ENCODE measurements around the gene WNT3A.

Gene WNT3A

DNA sequence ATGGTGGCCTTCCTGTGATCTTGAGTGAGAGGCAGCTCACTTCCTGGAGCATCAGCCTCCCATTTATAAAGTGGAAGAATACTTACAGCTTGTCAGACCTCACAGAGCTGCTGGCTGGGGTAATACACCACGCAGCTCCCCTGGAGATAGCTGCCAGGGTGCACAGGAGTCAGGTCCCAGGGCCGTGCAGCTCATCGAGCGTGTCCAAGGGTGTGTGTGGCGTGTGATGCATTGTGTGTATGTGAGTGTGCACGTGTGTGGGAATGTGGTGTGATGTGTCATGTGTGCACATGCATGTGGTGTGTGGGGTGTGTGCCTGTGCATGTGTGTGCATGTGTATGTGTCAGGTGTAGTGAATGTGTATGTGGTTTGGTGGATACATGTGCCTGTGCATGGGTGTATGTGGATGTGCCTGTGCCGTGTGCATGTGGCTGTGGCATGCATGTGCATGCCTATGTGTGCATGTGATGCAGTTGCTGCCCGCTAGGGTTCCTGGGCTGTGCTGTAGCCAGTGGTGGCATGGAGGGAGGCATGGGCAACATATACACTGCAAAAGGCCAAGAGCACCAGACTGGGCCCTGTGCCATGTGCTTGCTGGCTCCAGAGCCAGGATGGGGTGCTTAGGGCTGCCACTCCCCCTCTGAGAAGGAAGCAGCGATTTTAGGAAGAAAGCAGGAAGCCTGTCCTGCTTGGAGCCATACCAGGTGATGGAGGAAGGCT is 24.6 kb downstream of the WNT3A start:
- no peak for DNase-seq (ENCODE audit: low read depth)

GRCh38 chr1:228032041-228032440 is 25.2 kb downstream of the WNT3A start:
- DNase-seq (ENCODE audit: low read depth) = no peak

DNA sequence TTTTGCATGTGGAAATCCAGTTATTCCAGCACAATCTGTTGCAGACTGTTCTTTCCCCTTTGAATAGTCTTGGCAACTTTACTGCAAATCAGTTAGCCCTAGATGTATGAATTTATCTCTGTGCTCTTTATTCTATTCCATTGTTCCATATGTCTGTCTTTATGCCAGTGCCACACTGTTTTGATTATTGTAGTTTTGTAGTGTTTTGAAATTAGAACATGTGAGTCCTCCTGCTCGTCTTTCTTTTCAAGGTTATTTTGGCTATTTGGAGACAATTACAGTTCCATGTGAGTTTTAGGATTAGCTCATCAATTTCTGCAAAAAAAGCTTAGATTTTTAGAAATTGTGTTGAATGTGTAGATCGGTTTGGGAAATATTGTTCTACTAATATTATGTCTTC is 26.6 kb downstream of the WNT3A start:
- no peak for DNase-seq (ENCODE audit: low read depth)

DNA sequence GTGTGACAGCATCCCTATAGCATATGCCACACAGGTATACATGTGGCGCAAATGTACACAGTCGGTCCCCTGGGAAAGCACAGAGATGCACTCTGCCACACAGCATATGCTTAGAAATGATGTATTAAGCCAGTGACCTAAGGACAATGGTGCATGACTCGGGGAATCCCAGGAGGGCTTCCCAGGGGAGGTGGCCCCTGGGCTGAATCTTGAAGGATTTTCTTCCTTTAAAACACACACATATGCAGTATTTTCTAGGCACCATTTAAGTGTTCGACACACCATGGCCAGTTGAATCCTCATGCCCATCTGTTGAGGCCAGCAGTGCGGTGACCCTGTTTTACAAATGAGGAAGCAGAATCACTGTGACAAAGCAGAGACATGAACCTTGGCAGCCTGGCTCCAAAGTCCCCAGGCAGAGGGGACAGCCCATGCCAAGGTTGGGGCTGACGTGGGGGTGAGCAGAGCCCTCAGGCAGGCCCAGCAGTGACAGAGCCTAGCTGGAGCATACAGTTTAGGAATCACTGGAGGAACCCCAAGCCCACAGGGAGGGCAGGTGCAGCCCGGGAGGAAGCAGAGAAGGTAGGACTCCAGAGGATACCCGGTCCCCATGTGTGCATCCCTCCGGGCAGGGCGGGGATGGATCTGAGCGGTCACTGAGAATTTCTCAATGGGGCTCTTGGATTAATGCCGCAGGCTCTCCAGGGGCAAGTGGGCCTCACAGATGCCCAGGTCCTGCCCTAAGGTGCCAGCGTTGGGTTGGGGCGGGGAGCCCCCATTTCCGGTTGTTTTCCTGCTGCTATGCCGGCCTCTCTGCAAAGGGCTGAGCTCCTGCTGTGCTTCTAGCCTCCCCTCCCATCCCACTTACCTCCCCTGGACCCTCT is 28.4 kb downstream of the WNT3A start:
- DNase-seq (ENCODE audit: low read depth) = no peak

DNA sequence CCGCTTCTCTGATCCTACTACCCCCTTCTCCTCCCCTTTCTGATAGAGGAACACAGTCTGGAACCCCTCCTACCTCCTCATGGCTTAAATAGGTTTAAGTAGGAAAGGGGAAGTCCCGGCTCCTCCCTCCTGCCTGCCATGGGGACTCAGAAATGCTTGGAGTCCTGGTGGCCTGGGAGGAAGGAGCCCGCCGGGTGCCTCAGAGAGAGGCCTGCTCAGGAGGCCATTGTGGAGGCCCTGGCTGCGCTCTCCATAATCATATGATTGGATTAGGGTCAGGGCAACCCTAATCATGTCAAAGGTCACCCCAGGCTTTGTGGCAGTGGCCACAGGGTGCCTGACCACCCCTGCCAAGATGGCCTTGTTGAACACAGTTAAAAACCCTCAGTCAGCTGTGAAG is 29.0 kb downstream of the WNT3A start:
- DNase-seq (ENCODE audit: low read depth) = no peak

DNA sequence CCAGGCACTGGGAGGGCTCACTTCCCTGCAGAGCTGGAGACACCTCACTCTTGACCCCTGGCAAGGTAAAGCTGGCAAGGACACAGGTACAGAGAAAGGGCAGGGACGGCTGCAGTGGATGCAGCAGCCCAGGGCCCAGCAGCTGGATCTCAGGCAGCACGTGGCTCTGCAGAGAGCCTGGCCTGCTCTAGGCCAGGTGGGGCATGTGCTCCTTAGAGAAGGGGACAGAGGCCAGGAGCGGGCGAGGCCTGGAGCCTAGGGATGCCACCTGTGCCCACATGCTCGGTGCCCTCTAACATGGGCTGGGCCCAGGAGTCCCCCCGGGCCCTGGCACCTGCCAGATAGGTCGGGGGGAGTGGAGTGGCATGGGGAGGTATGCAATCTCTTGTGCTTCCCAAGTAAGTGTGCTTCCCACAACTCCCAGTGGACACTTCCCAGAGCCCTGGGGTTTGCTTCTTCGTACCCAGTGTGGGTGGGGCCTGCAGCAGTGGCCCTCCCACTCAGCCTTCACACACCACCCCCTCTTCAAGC is 30.0 kb downstream of the WNT3A start:
- DNase-seq (ENCODE audit: low read depth) = no peak

GRCh38 chr1:228037401-228038386 is 30.9 kb downstream of the WNT3A start:
- no peak for DNase-seq (ENCODE audit: low read depth)

GRCh38 chr1:228038387-228039005 is 31.7 kb downstream of the WNT3A start:
- no peak for DNase-seq (ENCODE audit: low read depth)

GRCh38 chr1:228039006-228039903 is 32.5 kb downstream of the WNT3A start:
- DNase-seq (ENCODE audit: low read depth) = no peak

DNA sequence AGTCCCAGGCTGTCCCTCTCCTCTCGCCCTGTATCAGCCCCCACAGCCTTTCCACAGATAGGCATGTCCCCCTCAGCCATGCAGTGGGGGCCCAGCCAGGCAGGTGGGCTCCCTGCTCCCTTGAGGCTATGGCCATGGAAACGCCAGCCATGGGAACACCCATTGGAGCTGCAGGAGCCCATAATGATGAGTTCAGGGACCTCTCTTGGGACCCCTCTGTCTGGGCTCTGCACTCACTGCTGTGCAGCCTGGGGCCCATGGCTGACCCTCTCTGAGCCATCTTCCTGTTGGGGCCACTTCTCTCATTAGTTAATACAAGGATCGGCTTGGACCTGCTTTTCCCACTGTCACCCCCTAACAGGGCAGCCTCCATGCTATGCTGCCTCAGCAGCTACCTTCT is 33.2 kb downstream of the WNT3A start:
- DNase-seq (ENCODE audit: low read depth) = no peak

DNA sequence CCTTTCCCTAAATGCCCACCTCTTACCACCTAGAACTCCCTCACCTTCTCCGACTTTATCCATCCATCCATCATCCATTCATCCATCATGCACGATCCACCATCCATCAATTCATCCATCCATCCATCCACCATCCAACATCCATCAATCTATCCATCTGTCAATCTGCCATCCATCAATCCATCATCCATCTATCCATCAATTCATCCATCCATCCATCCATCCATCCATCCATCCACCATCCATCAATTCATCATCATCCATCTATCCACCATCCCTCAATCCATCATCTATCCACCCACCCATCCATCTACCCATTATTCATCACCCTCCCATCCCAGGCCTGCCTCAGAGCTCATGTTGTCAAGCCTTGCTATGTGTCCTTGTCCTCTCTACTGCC is 34.5 kb downstream of the WNT3A start:
- no peak for DNase-seq (ENCODE audit: low read depth)

GRCh38 chr1:228042508-228042907 is 35.7 kb downstream of the WNT3A start:
- DNase-seq (ENCODE audit: low read depth) = no peak

- no peak for DNase-seq (ENCODE audit: low read depth)
Observed at GRCh38 chr1:228043281-228043848, 36.6 kb downstream of the WNT3A start.

DNA sequence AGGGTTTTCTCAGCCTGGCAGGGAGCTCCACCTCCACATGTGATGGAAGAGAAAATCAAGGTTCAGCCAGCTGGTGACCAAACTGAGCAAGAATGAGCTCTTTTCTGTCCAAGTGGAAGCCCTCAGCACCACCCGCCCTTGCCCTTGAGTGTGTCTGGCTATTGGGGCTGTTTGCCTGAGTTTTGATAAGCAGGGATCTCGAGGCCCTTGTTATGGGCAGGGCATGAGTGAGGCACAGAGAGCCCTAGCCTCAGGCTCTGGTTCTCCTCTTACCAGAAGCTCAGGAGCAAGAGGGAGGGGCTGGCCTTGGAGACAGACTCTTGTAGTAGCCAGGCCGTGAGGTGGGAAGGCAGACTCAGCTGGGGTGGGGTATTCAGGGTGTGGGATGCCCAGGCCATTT is 38.2 kb downstream of the WNT3A start:
- no peak for DNase-seq (ENCODE audit: low read depth)

GRCh38 chr1:228045405-228045804 is 38.6 kb downstream of the WNT3A start:
- DNase-seq (ENCODE audit: low read depth) = no peak

- no peak for DNase-seq (ENCODE audit: low read depth)
Observed at GRCh38 chr1:228045871-228046270, 39.1 kb downstream of the WNT3A start.

- no peak for DNase-seq (ENCODE audit: low read depth)
Observed at GRCh38 chr1:228046421-228047182, 39.8 kb downstream of the WNT3A start.

DNA sequence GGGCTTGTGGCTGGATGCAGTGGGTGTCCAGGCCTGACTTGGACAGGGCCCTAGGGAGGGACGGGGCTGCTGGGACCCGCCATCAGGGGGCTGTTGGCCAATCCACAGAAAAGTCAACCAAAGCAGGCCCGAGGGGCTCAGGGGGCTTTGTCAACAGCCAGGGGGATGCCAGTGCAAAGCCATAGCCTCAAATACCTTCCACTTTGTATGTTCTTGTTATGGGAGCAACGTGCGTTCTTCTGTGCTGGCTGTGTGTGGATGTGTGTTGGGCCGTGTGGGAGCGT is 40.3 kb downstream of the WNT3A start:
- no peak for DNase-seq (ENCODE audit: low read depth)

DNA sequence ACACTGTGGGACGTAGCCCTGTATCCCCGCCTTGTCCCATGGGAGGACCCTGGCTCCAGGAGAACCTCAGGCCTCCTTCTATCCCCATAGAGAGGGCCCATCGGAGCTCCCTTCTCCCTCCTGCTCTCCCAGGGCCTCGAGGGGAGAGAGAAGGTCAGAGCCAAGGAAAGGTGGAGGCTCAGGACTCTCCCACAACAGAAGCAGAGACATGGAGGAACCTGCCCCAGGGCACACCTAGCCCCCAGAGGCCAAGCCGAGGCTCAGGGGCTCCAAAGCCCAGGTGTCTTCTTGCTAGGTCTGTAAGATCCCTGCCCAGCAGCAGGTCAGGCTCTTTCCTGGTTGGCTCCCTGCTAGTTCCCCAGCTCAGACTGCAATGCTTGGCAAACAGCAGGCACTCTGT is 41.3 kb downstream of the WNT3A start:
- DNase-seq (ENCODE audit: low read depth) = no peak

All from stromal cell of bone marrow (primary cell).